Stimulated activated CD8-positive, alpha-beta memory T cell treated with anti-CD3 and anti-CD28 coated beads, Interleukin-15, amount 100 ng/mL, for 1 hour (primary cell): Measurements from ENCODE around the gene MFGE8.

ENCODE experiments used
- DNase-seq: peaks from one replicate; pipeline ENCODE4 v3.0.0-alpha.2; 2020; ENCODE audit warnings: low read depth

MFGE8 gene

GRCh38 chr15:88920186-88920891 is 7.2 kb upstream of the MFGE8 start:
- no peak for DNase-seq

- no peak for DNase-seq
Observed at GRCh38 chr15:88918738-88919137, 5.6 kb upstream of the MFGE8 start.

- DNase-seq, result no peak
Observed at GRCh38 chr15:88917760-88918159, 4.6 kb upstream of the MFGE8 start.

GRCh38 chr15:88915354-88915753 is 2.2 kb upstream of the MFGE8 start:
- DNase-seq, result no peak

GRCh38 chr15:88913850-88914169 is 631 bp upstream of the MFGE8 start:
- no peak for DNase-seq

GRCh38 chr15:88912500-88912921 is 668 bp downstream of the MFGE8 start:
- DNase-seq, result no peak

- no peak for DNase-seq
Observed at GRCh38 chr15:88911766-88912118, 1.4 kb downstream of the MFGE8 start.

- DNase-seq, result no peak
Observed at GRCh38 chr15:88909956-88910831, 3.0 kb downstream of the MFGE8 start.

GRCh38 chr15:88908697-88909621 is 4.2 kb downstream of the MFGE8 start:
- no peak for DNase-seq

GRCh38 chr15:88908123-88908522 is 5.1 kb downstream of the MFGE8 start:
- DNase-seq, result no peak

- no peak for DNase-seq
Observed at GRCh38 chr15:88907111-88907510, 6.1 kb downstream of the MFGE8 start.

GRCh38 chr15:88906551-88906950 is 6.6 kb downstream of the MFGE8 start:
- no peak for DNase-seq

GRCh38 chr15:88906130-88906529 is 7.0 kb downstream of the MFGE8 start:
- no peak for DNase-seq

GRCh38 chr15:88905576-88905975 is 7.6 kb downstream of the MFGE8 start:
- no peak for DNase-seq

GRCh38 chr15:88904624-88905327 is 8.4 kb downstream of the MFGE8 start:
- peak; percentile 93 for DNase-seq

- DNase-seq, result no peak
Observed at GRCh38 chr15:88904257-88904623, 8.9 kb downstream of the MFGE8 start.

GRCh38 chr15:88902846-88903245 is 10.3 kb downstream of the MFGE8 start:
- no peak for DNase-seq

GRCh38 chr15:88902221-88902835 is 10.9 kb downstream of the MFGE8 start:
- no peak for DNase-seq

GRCh38 chr15:88901508-88902220 is 11.5 kb downstream of the MFGE8 start:
- DNase-seq, result no peak

- DNase-seq, result no peak
Observed at GRCh38 chr15:88900982-88901418, 12.2 kb downstream of the MFGE8 start.
